Rectal smooth muscle tissue (tissue), 1 donor: ENCODE data around the gene PILRA.
"Not testable (repeated sequence)": the region's sequence is repeated elsewhere in the genome, so short reads cannot be mapped to it uniquely, and the experiment has no call there.

Experiments
- H3K27ac ChIP-seq: one replicate; pipeline ENCODE4 v1.7.0; 2013; ENCODE audit warnings: low read depth, low read length, inconsistent platforms
- H3K27me3 ChIP-seq: one replicate; pipeline ENCODE4 v1.7.0; 2013; ENCODE audit warnings: low read length; ENCODE audit not compliant: control insufficient read depth, insufficient read depth
- H3K36me3 ChIP-seq: one replicate; pipeline ENCODE4 v1.7.0; 2013; ENCODE audit warnings: low read length; ENCODE audit not compliant: control insufficient read depth, insufficient read depth
- H3K4me1 ChIP-seq: one replicate; pipeline ENCODE4 v1.7.0; 2013; ENCODE audit warnings: low read length; ENCODE audit not compliant: control insufficient read depth, insufficient read depth
- H3K4me3 ChIP-seq: one replicate; pipeline ENCODE4 v1.7.0; 2013; ENCODE audit warnings: low read length
- H3K9ac ChIP-seq: one replicate; pipeline ENCODE4 v1.7.0; 2013; ENCODE audit warnings: low read length

PILRA gene

DNA sequence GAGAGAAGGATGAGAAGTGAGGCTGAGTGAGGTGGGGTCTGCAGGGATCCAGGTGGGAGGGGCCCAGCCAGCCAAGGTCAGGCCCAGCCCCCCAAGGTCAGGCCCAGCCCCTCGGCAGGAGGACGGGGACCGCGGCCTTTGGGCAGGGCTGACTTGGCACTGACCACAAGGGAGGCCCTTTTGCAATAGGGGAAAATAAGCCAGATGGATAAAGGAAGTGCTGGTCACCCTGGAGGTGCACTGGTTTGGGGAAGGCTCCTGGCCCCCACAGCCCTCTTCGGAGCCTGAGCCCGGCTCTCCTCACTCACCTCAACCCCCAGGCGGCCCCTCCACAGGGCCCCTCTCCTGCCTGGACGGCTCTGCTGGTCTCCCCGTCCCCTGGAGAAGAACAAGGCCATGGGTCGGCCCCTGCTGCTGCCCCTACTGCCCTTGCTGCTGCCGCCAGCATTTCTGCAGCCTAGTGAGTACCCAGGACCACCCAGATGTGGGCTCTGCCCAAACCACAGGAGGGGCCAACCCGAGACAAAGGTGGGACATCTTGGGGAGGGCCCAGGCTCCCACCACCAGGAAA, at the start of gene PILRA:
Gene PILRA (plus strand): TSS at position 227 of the 571 bp plus-strand sequence. CDS start 170 bp downstream, at position 397.
- Histone ChIP-seq H3K27ac (no peak within 1 kb of the TSS), H3K4me1 (no peaks in the 10 kb centered on the region), H3K27me3 (no peaks in the 10 kb centered on the region), H3K9ac (no peak within 1 kb of the TSS), H3K4me3 (no peak within 1 kb of the TSS), H3K36me3 (no peaks in the 10 kb centered on the region)

GRCh38 chr7:100324194-100324593, 49.1 kb upstream of the PILRA start:
- not testable (repeated sequence) for H3K36me3 ChIP-seq, H3K4me1 ChIP-seq, H3K4me3 ChIP-seq, H3K27me3 ChIP-seq, H3K27ac ChIP-seq, H3K9ac ChIP-seq

- H3K9ac ChIP-seq, H3K4me1 ChIP-seq, H3K27me3 ChIP-seq, H3K36me3 ChIP-seq, H3K4me3 ChIP-seq, H3K27ac ChIP-seq: not testable (repeated sequence)
Observed at GRCh38 chr7:100325671-100326070, 47.6 kb upstream of the PILRA start.

DNA sequence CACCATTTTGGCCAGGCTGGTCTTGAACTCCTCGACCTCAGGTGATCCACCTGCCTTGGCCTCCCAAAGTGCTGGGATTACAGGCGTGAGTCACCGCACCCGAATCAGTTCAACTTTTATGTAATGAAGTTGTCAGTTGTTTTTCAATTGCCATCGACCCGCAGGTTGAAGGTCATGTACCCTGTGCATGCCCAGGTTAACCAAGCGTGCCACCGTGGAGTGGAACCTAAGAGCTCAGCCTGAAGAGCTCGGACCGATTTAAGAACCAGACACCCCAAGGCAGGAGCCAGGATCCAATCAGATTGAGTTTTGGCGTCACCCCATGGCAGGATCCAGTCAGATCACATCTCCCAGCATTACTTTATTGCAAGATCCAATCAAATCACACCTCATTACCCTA, 46.4 kb upstream of the PILRA start:
- H3K27me3 ChIP-seq, H3K36me3 ChIP-seq, H3K9ac ChIP-seq, H3K4me3 ChIP-seq, H3K27ac ChIP-seq, H3K4me1 ChIP-seq: not testable (repeated sequence)

GRCh38 chr7:100335566-100336466, 37.5 kb upstream of the PILRA start:
- not testable (repeated sequence) for H3K27me3 ChIP-seq, H3K4me1 ChIP-seq, H3K36me3 ChIP-seq
- peak overlapping the region; percentile 91 for H3K27ac ChIP-seq
- peak overlapping the region; percentile 82 for H3K4me3 ChIP-seq
- peak overlapping the region; percentile 56 for H3K9ac ChIP-seq

DNA sequence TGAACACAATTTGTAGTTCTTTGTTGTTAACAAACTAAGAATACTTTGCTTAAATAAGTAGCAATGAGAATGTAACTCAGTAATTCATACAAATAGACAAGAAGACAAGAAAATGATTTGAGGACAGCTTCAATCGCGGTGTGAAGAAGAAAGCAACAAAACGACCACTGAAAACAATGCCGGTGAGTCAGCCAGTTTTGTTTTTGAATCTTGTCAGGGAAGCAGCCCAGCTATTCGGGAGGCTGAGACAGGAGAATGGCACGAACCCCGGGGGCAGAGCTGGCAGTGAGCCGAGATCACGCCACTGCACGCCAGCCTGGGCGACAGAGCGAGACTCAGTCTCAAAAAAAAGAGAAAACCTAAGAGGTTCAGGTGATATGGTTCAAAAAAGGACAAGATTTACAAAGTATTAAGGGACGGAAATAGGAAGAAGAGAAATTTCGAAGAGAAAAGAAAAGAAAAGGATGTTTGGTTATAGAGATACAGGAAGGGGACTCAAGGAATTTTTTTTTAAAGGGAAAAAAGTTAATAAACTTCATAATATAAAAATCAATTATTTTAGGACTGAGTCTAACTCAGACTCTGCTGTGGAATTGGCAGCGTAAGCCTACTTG, 35.1 kb upstream of the PILRA start:
- not testable (repeated sequence) for H3K4me3 ChIP-seq, H3K9ac ChIP-seq, H3K4me1 ChIP-seq, H3K27ac ChIP-seq, H3K27me3 ChIP-seq, H3K36me3 ChIP-seq

DNA sequence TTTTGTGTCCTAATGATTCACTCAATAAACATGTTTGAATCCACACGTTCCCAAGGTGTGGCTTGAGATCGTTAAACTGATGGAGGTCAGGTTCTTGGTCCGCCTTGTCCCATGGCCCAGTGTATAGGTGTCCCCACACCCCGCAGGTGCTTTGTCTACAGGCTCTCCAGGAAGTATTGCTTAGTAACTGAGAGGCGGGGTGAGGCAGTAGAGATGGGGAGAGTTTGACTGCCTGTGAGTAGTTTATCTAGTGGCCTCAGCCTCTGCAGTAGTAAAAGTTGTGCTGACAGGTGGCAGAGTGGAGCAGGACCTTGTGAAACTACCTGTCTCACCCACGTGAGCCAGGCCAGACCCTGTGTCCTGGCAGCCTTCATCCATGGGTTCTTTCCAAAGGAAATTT, 32.0 kb upstream of the PILRA start:
- H3K4me1 ChIP-seq, H3K9ac ChIP-seq, H3K36me3 ChIP-seq, H3K4me3 ChIP-seq, H3K27me3 ChIP-seq, H3K27ac ChIP-seq: not testable (repeated sequence)

DNA sequence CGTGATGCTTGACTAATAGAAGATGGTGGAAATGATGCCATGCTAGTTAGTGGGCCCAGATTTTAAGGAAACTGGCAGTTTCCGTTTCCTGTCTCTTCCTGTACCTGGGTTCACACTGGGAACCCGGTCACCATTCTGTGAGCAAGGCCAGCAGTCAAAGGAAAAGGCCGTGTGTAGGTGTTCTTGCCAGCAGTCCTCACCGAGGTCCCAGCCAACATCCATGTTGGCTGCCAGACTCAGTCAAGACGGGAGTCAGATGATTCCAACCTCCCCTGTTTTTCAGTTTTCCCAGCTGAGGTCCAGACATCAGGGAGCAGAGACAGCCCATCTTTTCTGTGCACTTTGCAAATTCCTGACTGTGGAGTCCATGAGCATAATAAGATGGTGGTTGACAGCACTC, 30.5 kb upstream of the PILRA start:
- Histone ChIP-seq H3K27ac (no peak overlapping the region), H3K4me3 (no peak overlapping the region)

GRCh38 chr7:100344124-100344559, 29.1 kb upstream of the PILRA start:
- not testable (repeated sequence) for H3K4me3 ChIP-seq, H3K27ac ChIP-seq, H3K4me1 ChIP-seq, H3K9ac ChIP-seq, H3K27me3 ChIP-seq
- H3K36me3 ChIP-seq = peaks cover 14% of the 10 kb centered on the region

More for the DNA sequence above, 30.5 kb upstream of the PILRA start:
- H3K4me1 ChIP-seq = peaks cover 3% of the 10 kb centered on the region
- H3K27me3 ChIP-seq = no peaks in the 10 kb centered on the region
- H3K9ac ChIP-seq = no peak overlapping the region
- peaks cover 14% of the 10 kb centered on the region for H3K36me3 ChIP-seq

DNA sequence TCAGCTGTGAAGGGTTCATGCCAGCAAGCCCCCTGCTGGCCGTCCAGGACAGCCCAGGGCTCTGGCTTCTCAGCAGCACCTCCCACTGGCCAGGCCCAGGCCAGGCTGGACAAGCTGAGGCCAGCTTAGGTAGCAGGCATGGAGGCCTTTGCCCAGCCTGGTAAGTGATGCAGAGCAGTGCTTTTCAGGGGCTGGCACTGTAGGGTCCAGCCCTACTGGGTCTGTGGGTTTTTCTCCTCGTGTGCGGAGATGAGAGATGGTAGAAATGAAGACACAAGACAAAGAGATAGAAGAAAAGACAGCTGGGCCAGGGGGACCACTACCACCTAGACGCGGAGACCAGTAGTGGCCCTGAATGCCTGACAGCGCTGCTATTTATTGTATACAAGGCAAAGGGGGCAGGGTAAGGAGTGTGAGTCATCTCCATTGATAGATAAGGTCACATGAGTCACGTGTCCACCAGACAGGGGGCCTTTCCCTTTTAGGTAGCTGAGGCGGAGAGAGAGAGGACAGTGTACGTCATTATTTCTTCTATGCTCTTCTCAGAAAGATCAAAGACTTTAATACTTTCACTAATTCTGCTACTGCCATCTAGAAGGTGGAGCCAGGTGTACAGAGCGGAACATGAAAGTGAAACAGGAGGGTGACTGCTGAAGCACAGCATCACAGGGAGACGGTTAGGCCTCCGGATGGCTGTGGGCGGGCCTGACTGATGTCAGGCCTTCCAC, 28.6 kb upstream of the PILRA start:
- peak overlapping the region; percentile 37 for H3K27ac ChIP-seq
- not testable (repeated sequence) for H3K9ac ChIP-seq, H3K4me3 ChIP-seq, H3K4me1 ChIP-seq, H3K27me3 ChIP-seq
- H3K36me3 ChIP-seq = peaks cover 17% of the 10 kb centered on the region

DNA sequence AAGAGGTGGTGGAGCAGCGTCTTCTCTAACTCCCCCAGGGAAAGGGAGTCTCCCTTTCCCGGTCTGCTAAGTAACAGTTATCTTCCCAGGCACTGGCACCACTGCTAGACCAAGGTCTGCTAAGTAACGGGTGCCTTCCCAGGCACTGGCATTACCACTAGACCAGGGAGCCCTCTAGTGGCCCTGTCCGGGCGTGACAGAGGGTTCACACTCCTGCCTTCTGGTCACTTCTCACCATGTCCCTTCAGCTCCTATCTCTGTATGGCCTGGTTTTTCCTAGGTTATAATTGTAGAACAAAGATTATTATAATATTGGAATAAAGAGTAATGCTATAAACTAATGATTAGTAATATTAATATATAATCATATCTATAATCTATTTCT, 28.0 kb upstream of the PILRA start:
- H3K27me3 ChIP-seq, H3K4me3 ChIP-seq, H3K9ac ChIP-seq, H3K4me1 ChIP-seq, H3K27ac ChIP-seq: not testable (repeated sequence)
- peaks cover 21% of the 10 kb centered on the region for H3K36me3 ChIP-seq

DNA sequence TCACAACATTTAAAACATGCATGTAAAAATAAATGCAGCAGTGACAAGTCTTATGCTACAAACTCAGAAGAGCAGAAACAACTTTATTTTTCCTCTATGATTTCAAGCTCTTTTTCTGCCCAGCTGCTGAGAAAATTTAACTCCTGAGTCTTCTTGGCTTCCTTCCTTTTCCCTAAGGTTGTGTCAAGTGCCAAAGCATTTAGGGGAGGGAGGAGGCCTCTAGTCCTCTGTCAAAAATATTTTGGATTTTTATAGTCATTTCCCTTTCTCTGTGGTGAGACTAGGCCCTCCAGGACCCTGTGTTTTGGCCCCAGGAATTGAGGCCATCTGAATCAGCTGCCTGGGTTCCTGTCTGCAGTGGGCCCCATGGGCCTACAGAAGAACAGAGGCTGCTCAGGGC, 26.4 kb upstream of the PILRA start:
- Histone ChIP-seq H3K27me3 (no peaks in the 10 kb centered on the region), H3K36me3 (peaks cover 29% of the 10 kb centered on the region), H3K4me1 (peaks cover 3% of the 10 kb centered on the region), H3K9ac (no peak overlapping the region), H3K4me3 (no peak overlapping the region), H3K27ac (no peak overlapping the region)
